SW 1271 (cell line): ENCODE data around the gene CHPF2.

Experiments
- DNase-seq, 2 experiments: peaks; one replicate each; lab custom pipeline; 2025; lab: John Stamatoyannopoulos, UW

Gene CHPF2

GRCh38 chr7:151232917-151233701, 826 bp downstream of the CHPF2 start:
- DNase-seq, result peak; percentile 27 to 51

- no peak for DNase-seq
Observed at GRCh38 chr7:151233804-151234203, 1.5 kb downstream of the CHPF2 start.

- no peak for DNase-seq
Observed at GRCh38 chr7:151235091-151235787, 3.0 kb downstream of the CHPF2 start.

GRCh38 chr7:151236406-151236805, 4.1 kb downstream of the CHPF2 start:
- no peak for DNase-seq

GRCh38 chr7:151237244-151238189, 5.2 kb downstream of the CHPF2 start:
- no peak for DNase-seq

GRCh38 chr7:151238190-151238810, 6.0 kb downstream of the CHPF2 start:
- no peak for DNase-seq

- no peak for DNase-seq
Observed at GRCh38 chr7:151238924-151239836, 6.9 kb downstream of the CHPF2 start.

- no peak for DNase-seq
Observed at GRCh38 chr7:151239837-151240459, 7.7 kb downstream of the CHPF2 start.

- DNase-seq, result no peak
Observed at GRCh38 chr7:151240536-151240935, 8.3 kb downstream of the CHPF2 start.

- DNase-seq, result no peak
Observed at GRCh38 chr7:151240942-151241754, 8.9 kb downstream of the CHPF2 start.

GRCh38 chr7:151241755-151242096, 9.4 kb downstream of the CHPF2 start:
- DNase-seq, result no peak

GRCh38 chr7:151242159-151243044, 10.1 kb downstream of the CHPF2 start:
- DNase-seq, result no peak

- no peak for DNase-seq
Observed at GRCh38 chr7:151243045-151243349, 10.7 kb downstream of the CHPF2 start.

GRCh38 chr7:151243408-151244195, 11.3 kb downstream of the CHPF2 start:
- no peak for DNase-seq

- peak in 1 of 2 experiments; percentile 37 for DNase-seq
Observed at GRCh38 chr7:151244196-151244840, 12.0 kb downstream of the CHPF2 start.

- no peak for DNase-seq
Observed at GRCh38 chr7:151244841-151245346, 12.6 kb downstream of the CHPF2 start.
